AG04449 (cell line): ENCODE data around the gene CRYBB2.

Experiments used
- CTCF ChIA-PET: fragments of 350-600 bp; formaldehyde crosslinking; extraction: SDS; loops from one replicate; lab custom pipeline; 2021; ENCODE audit warnings: antibody characterized with exemption; lab: Yijun Ruan, JAX
- POLR2A ChIA-PET: fragments of 400-600, 350-600 bp; formaldehyde crosslinking; extraction: SDS; loops from one replicate; lab custom pipeline; 2020; ENCODE audit warnings: antibody characterized with exemption, inconsistent platforms; lab: Yijun Ruan, JAX
- DNase-seq: peaks from one replicate; pipeline ENCODE4 v3.0.0-alpha.2; 2010; ENCODE audit warnings: low read depth, low spot score
- H3K4me3 ChIP-seq: 2 replicates; pipeline ENCODE4 v1.5.1; 2011; ENCODE audit warnings: low read depth, mild to moderate bottlenecking, control low read depth, low read length
- TF ChIP-seq, protein P1 (sequence below): IDR thresholded peaks from one replicate; pipeline ENCODE4 v1.5.1; 2011; ENCODE audit warnings: mild to moderate bottlenecking, moderate library complexity, low read length, control low read depth, inconsistent platforms; ENCODE audit not compliant: insufficient read depth; ENCODE audit errors: missing control alignments

The CRYBB2 gene

DNA sequence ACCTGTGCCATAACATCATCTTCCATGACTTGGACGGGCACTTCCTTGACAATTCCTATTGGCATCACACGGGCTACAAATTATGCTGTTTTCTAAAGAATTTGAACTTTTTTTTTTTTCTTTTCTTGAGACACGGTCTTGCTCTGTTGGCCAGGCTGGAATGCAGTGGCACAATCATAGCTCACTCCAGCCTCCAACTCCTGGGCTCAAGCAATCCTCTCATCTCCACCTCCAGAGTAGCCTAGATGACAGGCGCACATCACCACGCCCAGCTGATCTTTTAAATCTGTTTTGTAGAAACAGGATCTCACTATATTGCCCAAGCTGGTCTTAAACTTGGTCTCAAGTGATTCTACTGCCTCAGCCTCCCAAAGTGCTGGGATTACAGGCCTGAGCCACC is 23.1 kb upstream of the CRYBB2 start:
- H3K4me3 ChIP-seq = no peak overlapping the region
- DNase-seq = no peak
- POLR2A ChIA-PET = interaction anchor here (0.6 kb wide), 1 partner anchor 245 kb away, joined by 3 read pairs; no protein-coding TSS in a partner anchor
- CTCF ChIA-PET = no interaction called here
- TF ChIP-seq, protein P1, sequence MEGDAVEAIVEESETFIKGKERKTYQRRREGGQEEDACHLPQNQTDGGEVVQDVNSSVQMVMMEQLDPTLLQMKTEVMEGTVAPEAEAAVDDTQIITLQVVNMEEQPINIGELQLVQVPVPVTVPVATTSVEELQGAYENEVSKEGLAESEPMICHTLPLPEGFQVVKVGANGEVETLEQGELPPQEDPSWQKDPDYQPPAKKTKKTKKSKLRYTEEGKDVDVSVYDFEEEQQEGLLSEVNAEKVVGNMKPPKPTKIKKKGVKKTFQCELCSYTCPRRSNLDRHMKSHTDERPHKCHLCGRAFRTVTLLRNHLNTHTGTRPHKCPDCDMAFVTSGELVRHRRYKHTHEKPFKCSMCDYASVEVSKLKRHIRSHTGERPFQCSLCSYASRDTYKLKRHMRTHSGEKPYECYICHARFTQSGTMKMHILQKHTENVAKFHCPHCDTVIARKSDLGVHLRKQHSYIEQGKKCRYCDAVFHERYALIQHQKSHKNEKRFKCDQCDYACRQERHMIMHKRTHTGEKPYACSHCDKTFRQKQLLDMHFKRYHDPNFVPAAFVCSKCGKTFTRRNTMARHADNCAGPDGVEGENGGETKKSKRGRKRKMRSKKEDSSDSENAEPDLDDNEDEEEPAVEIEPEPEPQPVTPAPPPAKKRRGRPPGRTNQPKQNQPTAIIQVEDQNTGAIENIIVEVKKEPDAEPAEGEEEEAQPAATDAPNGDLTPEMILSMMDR = no peak

DNA sequence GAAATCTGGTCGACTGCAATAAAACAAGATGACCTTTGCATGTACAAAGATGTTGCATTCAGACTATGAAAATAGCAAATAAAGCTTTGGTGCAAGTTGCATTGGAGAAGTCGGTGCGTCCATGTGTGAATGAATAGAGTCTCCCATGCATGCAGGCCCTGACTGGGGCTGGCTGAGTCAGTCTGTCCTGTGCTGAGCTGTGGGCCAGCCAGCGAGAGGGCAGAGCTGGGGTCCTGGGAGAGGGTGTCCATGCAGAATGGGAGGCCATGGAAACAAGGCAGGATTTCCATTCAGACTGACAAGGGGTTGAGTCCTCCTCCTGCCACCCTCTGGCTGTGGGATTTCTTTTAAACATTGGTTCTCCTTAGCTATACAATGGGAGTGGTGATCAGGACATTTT is 22.1 kb upstream of the CRYBB2 start:
- DNase-seq = no peak
- ChIA-PET POLR2A (no interaction called here), CTCF (no interaction called here)
- TF ChIP-seq, protein P1 = no peak
- H3K4me3 ChIP-seq = no peak overlapping the region

DNA sequence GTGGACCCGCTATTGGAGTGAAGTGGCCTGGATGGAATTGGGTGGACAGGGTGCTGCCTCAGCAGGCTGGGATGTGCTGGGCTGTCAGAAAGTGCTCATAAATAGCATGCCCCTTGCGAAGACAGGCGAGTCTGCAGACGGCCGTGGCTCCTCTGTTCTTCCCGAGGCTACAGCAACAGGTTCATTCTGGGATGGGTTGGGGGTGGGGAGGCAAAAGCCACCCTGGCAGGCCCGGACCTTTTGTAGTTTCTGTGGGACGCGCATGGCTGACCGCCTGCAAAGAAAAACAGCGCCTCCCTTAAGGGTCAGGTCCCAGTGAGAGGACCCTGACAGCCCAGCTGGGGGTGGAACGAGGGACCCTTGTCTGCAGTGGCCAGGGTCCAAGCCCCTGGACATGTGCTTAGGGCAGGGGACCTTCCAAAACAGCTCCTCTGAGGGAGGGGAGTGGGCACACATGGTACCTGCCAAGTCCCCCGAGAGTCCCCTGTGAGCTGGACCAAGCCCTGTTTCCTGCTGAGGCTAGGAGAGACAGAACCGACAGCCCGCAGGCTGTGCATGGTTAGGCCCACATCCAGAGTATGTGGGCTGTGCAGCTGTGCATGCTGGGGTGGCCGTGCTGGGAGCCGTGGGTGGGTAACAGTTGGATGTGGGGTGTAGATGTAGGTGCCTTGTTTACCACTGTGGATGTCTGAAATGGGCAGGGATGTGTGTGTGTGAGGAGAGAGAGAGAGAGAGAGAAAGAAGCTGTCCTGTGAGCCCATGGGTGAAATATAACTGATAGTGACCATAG is 19.5 kb upstream of the CRYBB2 start, which contains the start of gene CRYBB3:
Gene CRYBB3, plus strand, starts transcription at position 128 of the 790 bp plus-strand sequence. CDS start 1,539 bp downstream, outside the sequence.
- no peak for DNase-seq
- TF ChIP-seq, protein P1 = no peak
- POLR2A ChIA-PET = no interaction called here
- no peak within 1 kb of the TSS for H3K4me3 ChIP-seq
- CTCF ChIA-PET = interaction anchor here (1.2 kb wide), 1 partner anchor 13 kb away, joined by 3 read pairs; no protein-coding TSS in a partner anchor

DNA sequence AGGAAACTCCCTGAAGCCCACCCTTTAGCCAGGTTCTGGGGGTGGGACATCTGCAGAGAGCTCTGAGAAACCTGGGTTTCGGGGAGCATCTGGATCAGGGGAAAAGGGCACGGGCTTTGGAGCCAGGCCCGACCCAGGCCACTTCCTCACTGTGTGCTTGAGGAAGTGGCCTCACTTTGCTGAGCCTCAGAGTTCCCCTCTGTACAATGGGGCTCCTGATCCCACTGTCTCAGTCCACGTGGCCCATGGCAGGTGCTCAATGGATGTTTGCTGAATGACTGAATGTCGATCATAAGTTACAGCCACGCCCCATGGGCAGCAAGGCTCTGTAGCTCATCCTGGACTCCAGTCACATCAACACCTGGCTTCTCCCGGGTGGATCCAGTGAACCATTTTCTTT is 18.5 kb upstream of the CRYBB2 start:
- H3K4me3 ChIP-seq = no peak overlapping the region
- ChIA-PET CTCF (interaction anchor here (1.0 to 4.4 kb wide), 5 partner anchors 12 to 573 kb away, joined by 3 to 30 read pairs (median 5); no protein-coding TSS in a partner anchor), POLR2A (no interaction called here)
- DNase-seq = no peak
- TF ChIP-seq, protein P1 = no peak

DNA sequence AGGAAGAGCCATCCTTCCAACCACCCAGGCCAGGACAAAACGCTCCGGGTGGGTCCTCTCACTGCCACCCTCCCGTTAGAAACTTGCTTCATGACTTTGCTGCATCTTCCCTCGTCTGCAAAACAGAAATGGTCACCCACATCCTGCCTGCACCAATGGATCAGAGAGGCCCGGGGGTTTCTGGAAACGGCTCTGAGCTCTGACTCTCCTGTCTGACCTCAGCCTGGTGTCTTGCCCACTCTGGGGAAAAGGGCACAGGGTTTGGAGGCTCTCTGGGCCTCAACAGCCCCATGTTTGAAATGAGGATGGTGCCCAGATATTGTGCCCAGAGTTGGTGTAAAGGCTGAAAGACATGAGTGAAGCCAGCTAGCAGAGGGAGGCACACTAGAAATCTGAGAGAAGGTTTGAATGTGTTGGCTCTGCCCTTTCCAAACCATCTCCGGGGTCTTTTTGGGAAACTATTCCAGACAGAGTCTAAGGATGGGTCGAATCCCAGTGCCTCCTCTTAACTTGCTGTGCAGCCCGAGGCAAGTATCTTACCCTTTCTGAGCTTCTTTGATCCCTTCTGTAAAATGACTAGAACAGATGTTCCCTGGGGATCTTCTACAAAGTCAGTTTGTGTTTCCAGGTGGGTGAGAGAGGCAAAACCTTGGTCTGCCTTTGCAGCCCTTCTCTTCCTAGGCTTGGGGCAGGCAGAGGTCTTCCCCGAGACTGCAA is 17.7 kb upstream of the CRYBB2 start:
- TF ChIP-seq, protein P1 = no peak
- CTCF ChIA-PET = interaction anchor here (0.7 to 4.4 kb wide), 26 partner anchors 9 to 1165 kb away, joined by 3 to 30 read pairs (median 4); no protein-coding TSS in a partner anchor
- POLR2A ChIA-PET = no interaction called here
- H3K4me3 ChIP-seq = no peak overlapping the region
- DNase-seq = no peak
